GM12872 (cell line): ENCODE measurements around the gene NUAK1.

Source experiments
- CTCF ChIP-seq: IDR thresholded peaks from 3 replicates; pipeline ENCODE4 v1.5.1; 2011; ENCODE audit warnings: low read depth, mild to moderate bottlenecking, low read length, moderate library complexity; ENCODE audit not compliant: insufficient read depth

The NUAK1 gene

DNA sequence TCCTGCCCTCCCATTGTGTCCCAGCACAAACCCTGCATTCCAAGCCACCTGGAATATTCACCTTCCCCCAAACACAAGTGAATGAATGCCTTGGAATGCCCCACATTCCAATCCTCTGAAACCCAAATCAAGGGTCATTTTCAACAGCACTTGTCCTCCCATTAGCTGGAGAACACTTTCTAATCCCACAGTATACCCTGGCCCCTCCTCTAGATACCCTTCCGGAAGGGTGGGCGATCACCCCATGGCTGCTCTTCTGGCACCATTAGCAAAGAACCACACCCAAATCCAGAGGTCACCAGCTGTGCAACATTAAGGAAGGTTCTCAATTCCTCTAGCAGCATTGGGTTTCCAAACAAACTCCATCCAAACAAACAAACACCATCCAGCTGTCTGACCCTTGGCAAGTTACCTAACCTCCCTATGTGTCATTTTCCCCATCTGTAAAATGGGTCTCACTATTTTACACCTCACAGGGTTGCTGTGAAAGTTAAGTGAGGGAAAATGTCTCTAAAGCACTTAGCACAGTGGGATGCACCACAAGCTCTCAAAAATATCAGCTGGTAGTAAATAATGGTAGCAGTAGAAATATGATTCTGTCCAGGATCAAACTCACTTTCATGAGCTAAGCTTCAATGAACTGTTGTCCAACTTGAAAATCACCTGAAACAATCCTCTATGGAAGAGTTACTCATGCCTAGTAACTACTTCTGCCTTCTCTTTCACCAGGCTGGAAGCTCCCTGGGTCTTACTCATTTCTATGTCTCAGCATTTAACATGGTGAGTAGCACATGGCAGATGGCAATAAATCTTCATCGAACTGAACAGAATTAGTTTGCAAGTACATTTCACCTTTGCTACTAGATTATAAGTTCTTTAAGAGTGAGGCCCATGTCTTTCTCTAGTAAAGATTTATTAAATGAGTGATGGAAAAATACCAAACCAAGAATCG, 5.3 kb downstream of the NUAK1 start:
- no peak for TF ChIP-seq CTCF

- TF ChIP-seq CTCF, result no peak
Measured at GRCh38 chr12:106132175-106133135, 6.3 kb downstream of the NUAK1 start.

DNA sequence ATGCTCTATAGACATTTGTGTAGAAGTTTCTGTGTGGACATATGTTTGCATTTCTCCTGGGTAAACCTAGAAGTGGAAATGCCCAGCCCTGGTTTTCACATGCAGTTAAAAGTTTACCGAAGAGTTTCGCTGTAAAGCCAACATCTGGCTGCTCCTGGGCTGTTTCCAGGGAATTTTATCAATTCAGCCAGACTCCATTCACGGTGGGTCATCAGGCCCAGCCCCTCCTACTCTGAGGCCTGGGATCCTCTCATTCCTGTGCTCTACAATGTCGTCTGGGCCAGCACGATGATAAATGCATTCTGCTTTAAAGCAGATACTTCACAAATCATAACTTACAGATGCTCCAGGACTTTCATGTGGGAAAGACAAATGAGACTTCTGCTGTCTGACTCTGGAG, 7.1 kb downstream of the NUAK1 start:
- no peak for TF ChIP-seq CTCF

DNA sequence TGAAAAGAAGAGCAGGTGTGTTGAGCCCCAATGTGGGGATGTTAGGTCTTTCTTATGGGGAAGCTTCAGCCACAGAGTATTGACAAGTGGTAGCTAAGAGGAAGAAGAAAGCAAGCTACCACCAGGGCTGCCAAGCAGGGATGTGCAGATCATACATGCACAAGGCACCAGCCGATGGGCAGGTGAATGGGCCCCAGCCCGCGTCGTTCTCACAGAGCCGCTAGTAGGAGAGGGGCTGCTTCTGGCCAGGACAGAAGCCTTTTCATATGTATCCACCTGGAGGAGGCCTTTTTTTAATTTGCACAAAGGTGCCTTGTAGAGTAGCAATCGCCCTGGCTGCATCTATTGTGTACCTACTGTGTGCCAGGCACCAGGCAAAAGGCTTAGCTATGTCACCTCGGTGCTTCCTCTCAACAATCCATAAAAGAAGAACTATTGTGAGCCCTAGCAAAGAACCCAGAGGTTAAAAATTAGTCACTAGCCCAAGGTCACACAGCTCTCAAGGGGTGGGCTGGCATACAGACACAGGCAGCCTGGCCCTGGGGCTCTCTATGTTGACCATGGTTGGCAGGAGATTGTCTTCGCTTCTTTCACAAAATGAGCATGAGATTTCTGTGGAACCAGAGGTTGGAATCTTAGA, 8.2 kb downstream of the NUAK1 start:
- no peak for TF ChIP-seq CTCF

DNA sequence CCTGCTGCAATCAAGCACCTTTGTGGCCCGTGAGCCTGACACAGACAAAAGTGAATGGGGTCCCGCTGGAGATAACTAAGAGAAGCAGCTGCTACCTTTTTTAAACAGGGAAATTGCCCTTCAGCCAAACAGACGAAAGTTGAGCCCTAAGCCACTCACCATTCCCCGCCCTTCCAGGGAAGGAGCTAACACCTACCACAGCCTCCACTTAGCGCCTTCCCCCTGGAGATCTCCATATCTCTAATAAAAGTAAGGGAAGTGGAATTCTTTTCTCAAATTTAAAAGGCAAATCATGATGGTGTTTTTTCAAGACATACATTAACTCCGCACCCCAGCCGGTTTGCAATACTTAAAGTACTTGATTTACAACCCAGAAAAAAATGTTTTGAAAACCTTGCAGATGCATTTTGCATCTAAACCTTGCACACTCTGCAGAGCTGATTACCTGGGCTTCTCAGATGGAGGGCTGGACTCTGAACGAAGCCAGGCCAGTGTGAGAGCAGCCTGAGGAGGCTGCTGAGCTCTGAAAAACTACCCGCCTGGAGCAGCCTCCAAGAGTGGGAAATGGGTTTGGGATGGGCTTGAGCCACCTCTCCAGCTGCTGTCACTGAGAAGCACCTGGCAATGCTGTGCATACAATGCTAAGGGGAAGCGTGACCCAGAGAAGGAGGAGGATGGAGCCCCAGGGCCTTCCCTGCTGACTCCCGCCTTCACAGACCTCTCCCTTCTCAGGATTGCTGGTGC, 10.0 kb downstream of the NUAK1 start:
- no peak for TF ChIP-seq CTCF

- TF ChIP-seq CTCF, result no peak
Measured at GRCh38 chr12:106127338-106128126, 11.2 kb downstream of the NUAK1 start.
